GM12864 (cell line): Measurements from ENCODE around the gene INTS15.

ENCODE experiments used
- DNase-seq: peaks from one replicate; pipeline ENCODE4 v3.0.0-alpha.2; 2011; ENCODE audit warnings: low read depth
- H3K4me3 ChIP-seq: 2 replicates; pipeline ENCODE4 v1.5.1; 2011; ENCODE audit warnings: mild to moderate bottlenecking, low read depth, low read length, control low read depth
- CTCF ChIP-seq: IDR thresholded peaks from 2 replicates; pipeline ENCODE4 v1.5.1; 2011; ENCODE audit warnings: low read depth, mild to moderate bottlenecking, moderate library complexity, low read length, control low read depth, inconsistent platforms; ENCODE audit errors: missing control alignments

The INTS15 gene

GRCh38 chr7:6589829-6590644 lies at the start of gene INTS15:
Gene INTS15 (plus strand): TSS chr7:6590021. CDS start chr7:6590284, 263 bp downstream.
- TF ChIP-seq CTCF, result peak; percentile 68
- H3K4me3 ChIP-seq, result peak within 1 kb of the TSS; percentile 98
- peak; percentile 49 for DNase-seq

GRCh38 chr7:6542368-6542767 lies 47.5 kb upstream of the INTS15 start:
- no peak for DNase-seq
- no peak overlapping the region for H3K4me3 ChIP-seq
- TF ChIP-seq CTCF, result no peak

- no peak overlapping the region for H3K4me3 ChIP-seq
- no peak for TF ChIP-seq CTCF
- no peak for DNase-seq
These were observed 44.3 kb upstream of the INTS15 start for GRCh38 chr7:6545398-6546126.

- no peak for DNase-seq
- no peak for TF ChIP-seq CTCF
- H3K4me3 ChIP-seq, result no peak overlapping the region
These were observed 43.1 kb upstream of the INTS15 start for GRCh38 chr7:6546498-6547251.

GRCh38 chr7:6547400-6547799 lies 42.4 kb upstream of the INTS15 start:
- no peak for DNase-seq
- no peak overlapping the region for H3K4me3 ChIP-seq
- no peak for TF ChIP-seq CTCF

- no peak for TF ChIP-seq CTCF
- no peak within 1 kb of the TSS for H3K4me3 ChIP-seq
- no peak for DNase-seq
These were observed 38.8 kb upstream of the INTS15 start, which contains the start of gene GRID2IP for GRCh38 chr7:6551016-6551511. Gene GRID2IP (minus strand): TSS chr7:6551461. CDS start chr7:6551436, 25 bp downstream.
